Pons (tissue), 1 donor: Measurements from ENCODE around the gene SYMPK.

ENCODE experiments used
- DNase-seq: peaks from one replicate; pipeline ENCODE4 v3.0.0-alpha.2; 2016; ENCODE audit warnings: low spot score

SYMPK gene

DNA sequence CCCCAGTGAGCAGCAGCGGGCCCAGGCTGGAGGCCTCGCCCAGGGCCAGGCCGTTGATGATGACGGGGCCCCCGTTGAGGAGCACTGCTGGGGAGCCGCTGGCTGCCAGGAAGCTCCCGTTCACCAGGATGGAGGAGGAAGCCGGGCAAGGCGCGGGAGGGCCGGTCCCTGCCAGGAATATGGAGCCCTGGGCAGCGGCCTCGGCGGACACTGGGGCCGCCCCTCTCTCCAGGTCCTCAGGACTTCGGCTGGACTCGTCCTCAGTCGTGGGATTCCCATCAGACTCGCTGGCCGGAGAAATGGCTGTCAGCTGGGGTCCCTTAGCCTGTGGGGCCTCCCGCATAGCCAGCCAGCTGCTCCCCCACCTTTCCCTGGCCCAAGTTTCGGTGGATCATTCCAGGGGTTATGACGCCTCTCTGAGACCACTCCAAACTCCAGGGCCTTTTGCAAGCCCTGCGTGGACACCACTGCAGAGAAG is 96.0 kb downstream of the SYMPK start:
- no peak for DNase-seq

DNA sequence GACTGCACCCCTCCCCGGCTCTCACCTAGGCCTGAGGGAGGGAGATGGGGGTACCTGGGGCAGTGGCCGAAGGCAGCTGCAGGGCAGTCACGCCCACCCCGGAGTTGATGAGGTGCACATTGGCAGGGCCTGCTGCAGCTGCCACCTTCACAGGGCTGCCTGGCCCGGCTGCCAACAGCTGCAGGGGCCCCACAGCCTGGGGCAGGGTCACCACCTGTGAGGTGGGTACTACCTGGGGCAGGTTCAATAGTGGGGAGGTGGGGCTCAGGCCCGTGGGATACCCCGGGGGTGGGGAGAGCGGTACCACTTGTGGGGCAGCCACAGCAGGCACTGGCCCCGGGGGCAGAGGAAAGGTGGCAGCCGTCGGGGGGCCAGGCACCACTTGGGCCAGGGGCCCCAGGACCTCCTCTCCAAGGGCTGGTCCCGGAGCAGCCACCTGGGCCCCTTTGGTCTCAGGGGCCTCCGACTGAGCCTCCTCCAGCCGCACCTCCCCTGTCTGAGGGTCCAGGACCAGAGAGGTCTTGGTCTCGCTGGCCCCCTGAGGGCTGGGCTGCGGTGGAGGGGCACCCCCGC is 96.6 kb downstream of the SYMPK start:
- no peak for DNase-seq

DNA sequence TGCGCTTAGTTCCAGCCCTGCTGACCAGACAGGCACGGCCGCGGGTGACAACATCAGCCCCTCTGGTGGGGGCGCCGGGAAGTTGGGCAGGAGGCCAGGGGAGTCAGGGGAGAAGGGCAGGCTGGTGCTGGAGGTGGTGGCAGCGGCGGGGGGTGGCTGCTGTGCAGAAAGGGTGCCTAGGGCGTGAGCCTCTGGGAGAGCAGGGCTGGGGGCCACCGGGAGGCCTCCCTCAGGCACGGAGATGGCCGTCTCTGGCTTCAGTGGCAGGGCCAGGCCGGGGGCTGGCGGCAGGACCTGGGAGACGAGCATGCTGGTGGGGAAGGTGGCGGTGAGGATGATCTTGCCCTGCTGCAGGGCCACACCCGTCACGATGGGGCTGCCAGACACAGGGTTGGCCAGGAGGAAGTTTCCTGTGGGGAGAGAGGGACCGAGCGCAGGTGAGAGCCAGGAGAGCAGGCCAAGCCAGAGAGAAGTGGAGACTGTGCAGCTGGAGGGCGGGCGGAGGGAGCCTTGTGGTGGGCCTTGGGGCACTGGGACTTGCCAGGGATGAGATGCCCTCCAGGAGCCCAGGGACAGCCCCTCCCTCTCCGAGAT is 97.1 kb downstream of the SYMPK start:
- no peak for DNase-seq
